Effector memory CD4-positive, alpha-beta T cell (primary cell): Measurements from ENCODE around the gene SELENOW.
"Not testable (repeated sequence)": the region's sequence is repeated elsewhere in the genome, so short reads cannot be mapped to it uniquely, and the experiment has no call there.

Source experiments
- DNase-seq, 3 donors: peaks; one replicate each; pipeline ENCODE4 v3.0.0-alpha.2; 2020
- H3K27ac ChIP-seq: 2 replicates; pipeline ENCODE4 v1.7.0; 2013; ENCODE audit warnings: mild to moderate bottlenecking, low read length, moderate library complexity; ENCODE audit not compliant: insufficient read depth, poor library complexity, severe bottlenecking
- H3K27me3 ChIP-seq: replicated peaks from 2 replicates; pipeline ENCODE4 v1.7.0; 2013; ENCODE audit warnings: mild to moderate bottlenecking, low read length; ENCODE audit not compliant: insufficient read depth, control insufficient read depth, poor library complexity, severe bottlenecking
- H3K36me3 ChIP-seq: 2 replicates; pipeline ENCODE4 v1.7.0; 2013; ENCODE audit warnings: mild to moderate bottlenecking, low read length, moderate library complexity; ENCODE audit not compliant: control insufficient read depth, insufficient read depth
- H3K4me1 ChIP-seq: 2 replicates; pipeline ENCODE4 v1.7.0; 2013; ENCODE audit warnings: low read length, mild to moderate bottlenecking; ENCODE audit not compliant: control insufficient read depth, insufficient read depth, poor library complexity, severe bottlenecking
- H3K4me3 ChIP-seq: 2 replicates; pipeline ENCODE4 v1.7.0; 2013; ENCODE audit warnings: low read length, low read depth, mild to moderate bottlenecking; ENCODE audit not compliant: insufficient read depth, poor library complexity, severe bottlenecking
- H3K9me3 ChIP-seq: 2 replicates; pipeline ENCODE4 v1.7.0; 2013; ENCODE audit warnings: mild to moderate bottlenecking, low read length, moderate library complexity; ENCODE audit not compliant: control insufficient read depth

The SELENOW gene

DNA sequence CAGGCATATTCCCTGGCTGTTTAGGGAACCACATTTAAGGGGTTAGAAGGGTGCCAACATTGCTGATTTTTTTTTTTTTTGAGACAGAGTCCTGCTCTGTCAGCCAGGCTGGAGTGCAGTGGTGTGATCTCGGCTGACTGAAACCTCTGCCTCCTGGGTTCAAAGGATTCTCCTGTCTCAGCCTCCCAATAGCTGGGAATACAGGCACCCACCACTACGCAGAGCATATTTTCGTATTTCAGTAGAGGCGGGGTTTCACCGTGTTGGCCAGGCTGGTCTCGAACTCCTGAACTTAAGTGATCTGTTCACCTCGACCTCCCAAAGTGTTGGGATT lies 35.5 kb downstream of the SELENOW start:
- no peaks in the 10 kb centered on the region for H3K27me3 ChIP-seq
- H3K27ac ChIP-seq = no peak overlapping the region
- H3K4me1 ChIP-seq = no peaks in the 10 kb centered on the region
- H3K36me3 ChIP-seq = no peaks in the 10 kb centered on the region
- DNase-seq = no peak
- no peak overlapping the region for H3K4me3 ChIP-seq
- H3K9me3 ChIP-seq = no peaks in the 10 kb centered on the region

DNA sequence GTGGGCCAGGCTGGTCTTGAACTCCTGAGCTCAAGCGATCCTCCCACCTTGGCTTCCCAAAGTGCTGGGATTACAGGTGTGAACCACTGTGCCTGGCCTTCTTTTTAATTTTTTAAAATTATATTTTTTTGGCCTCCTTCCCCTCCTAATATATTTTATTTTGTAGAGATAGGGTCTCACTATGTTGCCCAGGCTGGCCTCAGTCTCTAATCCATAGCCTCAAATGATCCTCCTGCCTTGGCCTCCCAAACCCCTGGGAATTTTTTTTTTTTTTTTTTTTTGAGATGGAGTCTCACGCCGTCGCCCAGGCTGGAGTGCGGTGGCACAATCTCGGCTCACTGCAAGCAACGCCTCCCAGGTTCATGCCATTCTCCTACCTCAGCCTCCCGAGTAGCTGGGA lies 37.8 kb downstream of the SELENOW start:
- H3K27ac ChIP-seq, DNase-seq, H3K9me3 ChIP-seq, H3K4me1 ChIP-seq, H3K4me3 ChIP-seq, H3K27me3 ChIP-seq, H3K36me3 ChIP-seq: not testable (repeated sequence)

DNA sequence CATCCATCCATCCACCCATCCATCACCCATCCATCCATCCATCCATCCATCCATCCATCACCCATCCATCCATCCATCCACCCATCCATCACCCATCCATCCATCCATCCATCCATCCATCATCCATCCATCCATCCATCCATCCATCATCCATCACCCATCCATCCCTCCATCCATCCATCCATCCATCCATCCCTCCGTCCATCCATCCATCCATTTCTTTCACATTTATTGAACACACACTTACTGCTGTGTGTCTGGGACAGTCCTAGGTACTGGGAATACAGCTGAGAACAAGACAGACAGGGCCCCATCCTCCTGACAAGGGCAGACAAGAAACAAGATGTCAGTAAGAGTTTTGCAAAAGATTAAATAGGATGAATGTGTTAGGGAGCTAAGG lies 39.7 kb downstream of the SELENOW start:
- H3K4me3 ChIP-seq, H3K27me3 ChIP-seq, H3K9me3 ChIP-seq, H3K4me1 ChIP-seq, DNase-seq, H3K27ac ChIP-seq, H3K36me3 ChIP-seq: not testable (repeated sequence)

DNA sequence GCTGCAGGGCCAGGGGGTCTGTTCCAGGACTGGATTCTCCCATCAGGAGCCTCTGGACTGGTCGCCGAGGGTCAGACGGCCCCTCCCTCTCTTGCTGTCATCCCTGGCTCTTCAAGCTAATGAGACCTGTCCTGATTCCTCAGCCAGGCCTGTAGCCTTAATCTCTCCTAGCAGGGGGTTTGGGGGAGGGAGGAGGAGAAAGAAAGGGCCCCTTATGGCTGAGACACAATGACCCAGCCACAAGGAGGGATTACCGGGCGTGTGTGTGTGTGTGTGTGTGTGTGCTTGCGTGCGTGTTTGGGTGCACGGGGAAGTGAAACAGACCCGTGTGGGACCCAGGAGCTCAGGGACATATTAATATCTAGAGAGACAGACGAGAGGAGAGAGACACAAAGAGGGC lies 41.4 kb downstream of the SELENOW start:
- no peak for DNase-seq
- Histone ChIP-seq H3K27me3 (no peaks in the 10 kb centered on the region), H3K9me3 (no peaks in the 10 kb centered on the region), H3K36me3 (no peaks in the 10 kb centered on the region), H3K4me3 (no peak overlapping the region), H3K27ac (no peak overlapping the region), H3K4me1 (no peaks in the 10 kb centered on the region)

DNA sequence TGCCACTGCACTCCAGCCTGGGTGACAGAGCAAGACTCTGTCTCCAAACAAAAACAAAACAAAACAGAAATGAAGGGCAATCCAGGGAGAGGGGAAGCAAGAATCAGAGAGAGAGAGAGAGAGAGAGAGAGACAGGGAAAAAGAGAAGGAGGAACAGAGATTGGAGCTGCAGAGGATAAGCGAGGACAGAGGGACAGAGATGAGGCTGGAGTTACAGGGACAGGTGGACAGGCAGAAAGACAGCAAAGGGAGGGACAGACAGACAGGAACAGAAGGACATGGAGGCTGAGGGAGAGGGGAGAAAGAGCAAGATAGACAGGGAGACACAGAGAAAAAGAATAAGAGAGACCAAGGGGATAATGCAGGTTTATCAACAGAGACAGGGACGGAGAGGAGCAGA lies 41.9 kb downstream of the SELENOW start:
- DNase-seq = no peak
- Histone ChIP-seq H3K27ac (no peak overlapping the region), H3K9me3 (no peaks in the 10 kb centered on the region), H3K27me3 (no peaks in the 10 kb centered on the region), H3K36me3 (no peaks in the 10 kb centered on the region), H3K4me1 (no peaks in the 10 kb centered on the region), H3K4me3 (no peak overlapping the region)

DNA sequence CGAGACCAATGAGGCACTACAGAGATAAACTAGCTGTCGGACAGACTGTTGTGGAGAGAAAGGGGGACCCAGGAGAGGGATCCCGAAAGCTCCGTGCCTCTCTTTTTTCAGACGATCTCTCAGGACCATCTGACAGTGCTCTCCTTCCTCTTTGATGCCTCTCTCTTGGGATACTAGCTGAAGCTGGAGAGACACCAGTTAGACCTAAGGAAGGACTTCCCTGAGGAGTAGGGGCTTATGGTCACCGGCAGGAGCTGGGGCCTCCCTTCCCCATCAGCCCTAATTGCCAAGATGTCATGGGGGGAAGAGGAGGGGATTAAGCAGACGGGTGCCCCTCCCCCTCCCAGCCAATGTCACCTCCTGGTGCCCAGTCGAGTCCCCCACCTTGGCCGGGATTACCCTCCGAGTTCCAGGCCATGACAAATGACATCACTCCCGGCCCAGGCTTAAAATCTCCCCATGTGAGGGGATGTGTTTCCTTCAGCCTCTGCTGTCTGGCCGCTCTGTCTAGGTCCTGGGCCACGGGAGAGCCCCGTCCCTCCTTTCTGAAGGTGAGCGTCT lies 43.0 kb downstream of the SELENOW start, which contains the start of gene CRX:
Gene CRX, plus strand, starts transcription at position 478 of the 561 bp plus-strand sequence. CDS start 12,507 bp downstream, outside the sequence.
- Histone ChIP-seq H3K36me3 (no peaks in the 10 kb centered on the region), H3K27me3 (no peaks in the 10 kb centered on the region), H3K4me1 (no peaks in the 10 kb centered on the region), H3K4me3 (no peak within 1 kb of the TSS), H3K27ac (no peak within 1 kb of the TSS), H3K9me3 (no peaks in the 10 kb centered on the region)
- DNase-seq = no peak

DNA sequence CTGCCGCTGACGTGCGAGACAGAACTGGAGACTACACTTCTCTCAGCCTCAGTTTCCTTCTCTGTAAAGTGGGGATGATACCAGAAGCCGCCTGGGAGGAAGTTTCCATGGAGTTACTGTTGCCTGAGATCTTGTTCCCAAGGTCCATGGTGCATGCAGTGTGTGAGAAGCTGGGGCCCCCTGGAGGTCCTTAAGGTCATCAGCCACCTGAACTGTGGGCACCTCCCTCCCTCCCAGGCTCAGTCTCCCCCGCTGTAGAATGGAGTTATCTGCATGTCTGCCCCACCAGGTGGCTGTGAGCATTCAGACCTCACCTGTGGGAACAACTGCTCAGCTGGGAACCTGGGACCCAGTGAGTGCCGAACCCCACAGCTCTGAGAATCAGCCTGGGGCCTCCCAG lies 45.9 kb downstream of the SELENOW start:
- Histone ChIP-seq H3K27me3 (no peaks in the 10 kb centered on the region), H3K4me1 (no peaks in the 10 kb centered on the region), H3K27ac (no peak overlapping the region), H3K9me3 (no peaks in the 10 kb centered on the region), H3K36me3 (no peaks in the 10 kb centered on the region), H3K4me3 (no peak overlapping the region)
- no peak for DNase-seq

DNA sequence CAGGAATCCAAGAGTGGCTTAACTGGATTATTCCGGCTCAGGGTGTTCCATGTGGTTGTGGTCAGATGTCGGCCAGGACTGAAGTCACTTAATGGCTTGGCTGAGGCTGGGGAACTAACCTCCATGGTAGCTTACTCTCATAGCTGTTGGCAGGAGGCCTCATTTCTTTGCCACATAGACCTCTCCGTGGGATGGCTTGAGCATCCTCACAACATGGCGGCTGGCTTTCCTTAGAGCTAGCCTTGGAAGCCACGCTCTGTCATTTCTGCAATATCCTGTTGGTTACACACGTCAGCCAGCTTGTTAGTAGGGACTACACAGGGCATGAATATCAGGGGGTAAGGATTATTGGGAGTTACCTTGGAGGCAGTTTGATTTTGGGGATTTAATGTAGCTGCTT lies 48.3 kb downstream of the SELENOW start:
- H3K4me3 ChIP-seq = no peak overlapping the region
- H3K4me1 ChIP-seq = no peaks in the 10 kb centered on the region
- no peak overlapping the region for H3K27ac ChIP-seq
- no peak for DNase-seq
- no peaks in the 10 kb centered on the region for H3K9me3 ChIP-seq
- no peaks in the 10 kb centered on the region for H3K27me3 ChIP-seq
- H3K36me3 ChIP-seq = no peaks in the 10 kb centered on the region

DNA sequence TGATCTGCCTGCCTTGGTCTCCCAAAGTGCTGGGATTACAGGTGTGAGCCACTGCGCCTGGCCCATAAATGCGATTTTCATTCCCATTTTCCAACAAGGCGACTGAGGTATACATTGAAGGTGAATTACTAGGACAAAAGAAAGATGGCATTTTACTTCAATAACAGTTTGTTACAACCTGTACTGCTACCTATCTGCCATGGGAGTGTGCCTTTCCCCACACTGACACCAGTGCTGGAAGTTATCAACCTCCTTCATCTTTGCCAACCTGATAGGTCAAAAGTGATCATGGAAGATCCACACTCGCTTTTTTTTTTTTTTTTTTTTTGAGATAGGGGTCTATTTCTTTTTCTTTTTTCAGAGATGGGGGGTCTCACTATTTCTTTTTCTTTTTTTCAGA lies 54.2 kb downstream of the SELENOW start:
- Histone ChIP-seq H3K27me3 (no peaks in the 10 kb centered on the region), H3K9me3 (no peaks in the 10 kb centered on the region), H3K4me3 (no peak overlapping the region), H3K27ac (no peak overlapping the region), H3K4me1 (no peaks in the 10 kb centered on the region), H3K36me3 (no peaks in the 10 kb centered on the region)
- DNase-seq = no peak
